Activated CD8-positive, alpha-beta T cell treated with anti-CD3 and anti-CD28 coated beads, Interleukin-2, amount 10 ng/mL, durations not matched to agents 7 days and 5 days (primary cell): Measurements from ENCODE around the gene CRTC1. TPM values are rescaled to one million over a fixed set of nuclear protein-coding genes. Genes with fewer than 3 reads are reported as not detected.

Experiments
- ATAC-seq: fragments of 150-1000 bp; cut with Tn5 transposase; one replicate; pipeline ENCODE4 v1.10.0; 2021; ENCODE audit warnings: moderate library complexity
- CTCF ChIA-PET: fragments of 350-600 bp; sonication (Branson Sonifier 250); formaldehyde crosslinking; loops from one replicate; lab custom pipeline; 2021; ENCODE audit warnings: antibody characterized with exemption; lab: Charles Lee
- POLR2A ChIA-PET: fragments of 350-600 bp; sonication (Branson Sonifier 250); formaldehyde crosslinking; loops from one replicate; lab custom pipeline; 2021; ENCODE audit warnings: antibody characterized with exemption; lab: Charles Lee
- DNase-seq: peaks from one replicate; pipeline ENCODE4 v3.0.0-alpha.2; 2020
- H3K27ac Mint-ChIP-seq: one replicate; pipeline ENCODE4 v1.8.0; 2021; ENCODE audit warnings: mild to moderate bottlenecking, mixed read lengths
- H3K27me3 Mint-ChIP-seq: one replicate; pipeline ENCODE4 v1.8.0; 2021; ENCODE audit warnings: low read depth, mixed read lengths
- H3K36me3 Mint-ChIP-seq: one replicate; pipeline ENCODE4 v1.8.0; 2021; ENCODE audit warnings: low read depth, mixed read lengths
- H3K4me1 Mint-ChIP-seq: one replicate; pipeline ENCODE4 v1.8.0; 2021; ENCODE audit warnings: low read depth, mixed read lengths
- H3K4me3 Mint-ChIP-seq: one replicate; pipeline ENCODE4 v1.8.0; 2021; ENCODE audit warnings: mild to moderate bottlenecking, mixed read lengths
- H3K9me3 Mint-ChIP-seq: one replicate; pipeline ENCODE4 v1.8.0; 2022; ENCODE audit warnings: mixed read lengths; ENCODE audit not compliant: insufficient read depth
- total RNA-seq, 2 experiments: library from RNA; stranded (reverse); gene quantifications; one replicate each; pipeline ENCODE4 v1.2.3, GENCODE V29; 2021

Gene CRTC1
- total RNA-seq, 2 experiments from 2014 or later: 7.0 to 8.0 TPM

DNA sequence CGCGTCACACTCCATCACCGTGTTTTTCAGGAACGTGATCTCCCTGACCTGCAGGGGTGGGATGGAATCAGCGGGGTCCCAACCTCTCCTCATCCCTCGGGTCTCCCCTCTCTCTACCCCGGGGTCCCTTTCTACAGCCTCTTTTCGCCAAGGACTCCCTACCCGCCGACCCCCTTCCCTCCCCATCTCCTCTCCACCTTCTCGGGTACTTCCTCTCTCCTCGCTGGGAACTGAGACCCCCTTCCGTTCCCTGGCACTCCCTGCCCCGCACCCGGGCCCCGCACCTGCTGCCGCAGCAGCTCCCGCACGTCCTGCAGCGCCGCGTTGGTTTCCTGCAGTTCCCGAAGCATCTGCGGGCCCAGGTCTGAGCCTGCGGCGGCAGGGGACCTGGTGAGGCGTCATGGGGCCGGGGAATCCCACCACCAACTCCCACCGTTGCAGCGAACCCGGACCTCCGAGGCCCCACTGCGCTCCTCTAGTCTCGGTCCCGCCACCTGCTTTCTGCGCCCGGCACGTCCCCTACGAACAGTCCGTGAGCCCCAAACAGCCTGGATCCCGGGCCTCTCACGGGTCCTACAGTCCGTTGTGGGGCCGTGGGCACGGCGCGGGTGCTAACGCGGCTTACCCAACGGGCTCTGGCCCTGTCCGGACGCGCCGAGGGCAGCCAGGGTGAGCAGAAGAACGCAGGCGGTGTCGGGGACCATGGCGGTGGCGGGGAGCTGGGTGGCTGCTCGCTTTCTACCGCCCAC lies 107.3 kb downstream of the CRTC1 start, which contains the start of gene COMP:
Gene COMP (minus strand): TSS at position 740 of the 749 bp plus-strand sequence. CDS start 36 bp downstream, at position 704.
- DNase-seq: no peak
- Mint-ChIP-seq H3K36me3 (peaks cover 5% of the 10 kb centered on the region), H3K4me3 (no peak within 1 kb of the TSS), H3K9me3 (no peaks in the 10 kb centered on the region), H3K4me1 (peaks cover 23% of the 10 kb centered on the region), H3K27me3 (peaks cover 79% of the 10 kb centered on the region), H3K27ac (no peak within 1 kb of the TSS)
- no peak for ATAC-seq
- ChIA-PET POLR2A (no interaction called here), CTCF (interaction anchor here (1.2 kb wide), 1 partner anchor 56 kb away, joined by 3 read pairs; no protein-coding TSS in a partner anchor)

DNA sequence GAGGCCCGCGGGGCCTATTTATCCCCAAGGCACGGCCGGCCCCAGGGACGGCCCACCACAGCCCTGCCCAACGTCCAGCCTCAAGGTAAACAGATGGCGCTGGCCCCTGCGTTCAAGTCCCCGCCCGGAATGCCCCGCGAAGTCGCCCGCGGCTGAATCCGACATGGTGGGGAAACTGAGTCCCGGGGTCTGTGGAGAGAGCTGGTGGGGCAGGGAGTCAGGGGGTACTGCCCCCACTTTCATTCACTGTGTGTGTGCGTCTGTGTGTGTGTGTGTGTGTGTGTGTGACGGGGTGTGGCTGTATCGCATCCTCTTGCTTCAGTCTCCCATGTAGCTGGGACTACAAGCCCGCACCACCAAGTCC lies 107.8 kb downstream of the CRTC1 start:
- ChIA-PET CTCF (interaction anchor here (1.2 kb wide), 1 partner anchor 56 kb away, joined by 3 read pairs; no protein-coding TSS in a partner anchor), POLR2A (no interaction called here)
- no peak overlapping the region for H3K4me3 Mint-ChIP-seq
- peaks cover 5% of the 10 kb centered on the region for H3K36me3 Mint-ChIP-seq
- H3K27ac Mint-ChIP-seq: no peak overlapping the region
- ATAC-seq (no peak), DNase-seq (no peak)
- no peaks in the 10 kb centered on the region for H3K9me3 Mint-ChIP-seq
- H3K27me3 Mint-ChIP-seq: peaks cover 77% of the 10 kb centered on the region
- H3K4me1 Mint-ChIP-seq: peaks cover 19% of the 10 kb centered on the region

DNA sequence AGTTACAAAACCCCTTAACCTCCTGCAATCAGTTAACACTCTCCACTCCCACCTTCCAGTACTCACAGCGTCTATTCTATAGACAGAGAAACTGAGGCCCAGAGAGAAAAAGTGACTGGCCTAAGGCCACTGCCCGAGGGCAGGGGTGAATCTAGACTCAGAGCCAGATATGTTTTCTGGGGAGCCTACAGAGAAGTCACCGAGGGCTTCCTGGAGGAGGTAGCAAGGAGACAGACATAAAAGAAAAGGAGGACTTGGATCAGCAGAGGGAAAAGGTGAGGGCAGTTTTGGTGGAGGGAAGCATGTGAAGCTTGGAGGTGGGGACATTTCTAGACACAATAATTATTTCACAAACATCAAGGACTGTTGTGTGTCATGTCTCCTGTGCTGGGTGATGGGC lies 109.2 kb downstream of the CRTC1 start:
- ATAC-seq: no peak
- Mint-ChIP-seq H3K9me3 (no peaks in the 10 kb centered on the region), H3K27me3 (peaks cover 70% of the 10 kb centered on the region), H3K36me3 (no peaks in the 10 kb centered on the region), H3K27ac (no peak overlapping the region), H3K4me1 (peaks cover 13% of the 10 kb centered on the region), H3K4me3 (no peak overlapping the region)
- ChIA-PET CTCF (interaction anchor here (0.6 kb wide), 1 partner anchor 228 kb away, joined by 3 read pairs; no protein-coding TSS in a partner anchor), POLR2A (interaction anchor here (0.6 kb wide), 1 partner anchor 310 kb away, joined by 4 read pairs; no protein-coding TSS in a partner anchor)
- no peak for DNase-seq

DNA sequence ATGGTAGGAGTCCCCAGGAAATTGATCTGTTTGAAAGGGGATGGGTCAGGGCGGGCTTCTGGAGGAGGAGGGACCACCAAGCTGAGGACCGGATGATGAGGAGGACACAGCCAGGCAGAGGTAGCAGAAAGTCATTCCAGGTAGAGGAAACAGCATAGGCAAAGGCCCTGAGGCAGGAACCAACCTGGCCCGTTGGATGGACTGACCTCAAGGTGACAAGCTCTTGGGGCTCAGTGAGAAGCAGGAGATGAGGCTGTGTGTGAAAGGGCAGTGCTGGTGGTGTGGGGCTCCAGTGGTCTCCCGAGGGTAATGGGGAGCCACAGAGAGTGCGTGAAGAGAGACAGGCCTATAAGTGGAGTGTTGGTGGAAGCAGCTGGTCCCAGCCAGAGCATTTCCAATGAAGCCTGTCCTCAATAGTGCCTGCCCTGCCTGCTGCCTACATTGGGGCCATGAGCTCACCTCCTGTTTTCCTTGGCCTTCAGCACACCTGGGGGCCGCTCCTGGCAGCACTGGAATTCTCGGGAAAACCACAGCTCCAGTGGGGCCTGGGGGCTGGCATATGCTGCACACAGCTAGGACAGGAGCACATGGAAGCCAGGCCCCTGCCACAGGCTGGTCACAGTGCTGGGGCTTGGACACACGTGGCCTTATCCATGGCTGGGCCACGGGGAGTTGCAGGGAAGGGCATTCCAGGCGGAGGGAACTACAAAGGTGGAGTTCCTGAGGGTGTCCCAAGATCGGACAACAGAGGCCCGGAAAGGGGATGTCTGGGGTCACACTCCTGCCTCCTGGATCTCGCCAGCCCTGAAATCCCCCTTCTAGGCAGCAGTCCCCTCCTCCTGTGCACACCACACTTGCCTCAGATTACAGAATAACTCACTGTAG lies 109.9 kb downstream of the CRTC1 start:
- Mint-ChIP-seq H3K4me3 (no peak overlapping the region), H3K36me3 (no peaks in the 10 kb centered on the region), H3K4me1 (peaks cover 13% of the 10 kb centered on the region), H3K27ac (no peak overlapping the region), H3K27me3 (peaks cover 62% of the 10 kb centered on the region), H3K9me3 (no peaks in the 10 kb centered on the region)
- ATAC-seq (no peak), DNase-seq (no peak)
- ChIA-PET POLR2A (no interaction called here), CTCF (interaction anchor here (0.6 kb wide), 1 partner anchor 228 kb away, joined by 3 read pairs; no protein-coding TSS in a partner anchor)

DNA sequence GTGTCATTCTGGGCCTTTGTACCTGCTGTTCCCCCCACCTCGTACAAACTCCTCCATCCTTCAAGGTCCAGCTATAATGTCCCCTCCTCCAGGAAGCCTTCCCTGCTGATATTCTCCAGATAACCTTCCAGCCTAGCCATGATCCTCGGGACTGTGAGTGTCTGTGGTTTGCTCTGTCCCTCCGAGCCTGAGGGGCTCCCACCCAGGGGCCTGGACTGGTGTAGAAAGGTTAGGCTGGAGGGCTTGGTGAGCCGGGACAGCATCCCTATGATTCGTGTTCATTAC lies 110.5 kb downstream of the CRTC1 start:
- Mint-ChIP-seq H3K36me3 (no peaks in the 10 kb centered on the region), H3K27me3 (peaks cover 59% of the 10 kb centered on the region), H3K4me1 (peaks cover 9% of the 10 kb centered on the region), H3K9me3 (no peaks in the 10 kb centered on the region), H3K27ac (no peak overlapping the region), H3K4me3 (no peak overlapping the region)
- no peak for ATAC-seq
- ChIA-PET CTCF (no interaction called here), POLR2A (no interaction called here)
- no peak for DNase-seq

DNA sequence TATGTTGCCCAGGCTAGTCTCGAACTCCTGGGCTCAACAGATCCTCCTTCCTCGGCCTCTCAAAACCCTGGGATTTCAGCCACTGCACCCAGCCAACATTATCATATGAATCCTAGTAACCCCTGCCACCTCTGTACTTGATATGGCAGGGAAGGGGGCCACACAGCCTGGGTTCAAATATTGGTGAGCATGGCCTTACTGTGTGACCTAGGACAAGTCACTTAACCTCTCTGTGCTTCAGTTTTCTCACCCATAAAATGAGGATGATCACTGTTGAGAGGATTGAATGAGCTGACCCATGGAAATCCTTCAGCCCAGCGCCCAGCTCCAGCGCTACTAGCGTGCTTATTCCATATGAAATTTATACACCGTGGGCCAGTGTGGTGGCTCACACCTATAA lies 111.2 kb downstream of the CRTC1 start:
- ATAC-seq: no peak
- POLR2A ChIA-PET: no interaction called here
- Mint-ChIP-seq H3K9me3 (no peaks in the 10 kb centered on the region), H3K27ac (no peak overlapping the region), H3K27me3 (peaks cover 53% of the 10 kb centered on the region), H3K36me3 (no peaks in the 10 kb centered on the region), H3K4me3 (no peak overlapping the region), H3K4me1 (peaks cover 7% of the 10 kb centered on the region)
- CTCF ChIA-PET: no interaction called here
- DNase-seq: no peak

DNA sequence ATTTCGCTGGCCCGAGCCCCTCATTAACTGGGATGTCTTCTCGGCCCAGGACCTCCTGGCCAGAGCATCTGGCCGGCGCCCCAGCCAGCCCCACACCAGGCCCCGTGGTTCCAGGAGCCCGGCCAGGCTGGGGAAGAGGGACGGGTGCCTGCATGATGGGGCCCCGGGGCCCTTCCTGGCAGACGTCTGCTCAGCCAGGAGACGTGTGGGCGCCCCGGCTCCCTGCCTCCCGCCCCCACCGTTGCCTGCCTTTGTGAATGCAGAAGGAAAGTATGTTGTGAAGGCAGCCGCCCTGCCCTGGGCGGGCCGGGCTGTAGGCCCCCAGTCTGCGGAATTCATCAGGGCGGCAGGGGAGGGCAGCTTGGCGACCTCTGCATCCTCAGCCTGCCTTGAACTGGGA lies 112.1 kb downstream of the CRTC1 start:
- Mint-ChIP-seq H3K36me3 (no peaks in the 10 kb centered on the region), H3K27ac (no peak overlapping the region), H3K4me1 (peaks cover 3% of the 10 kb centered on the region), H3K27me3 (peaks cover 46% of the 10 kb centered on the region), H3K9me3 (no peaks in the 10 kb centered on the region), H3K4me3 (no peak overlapping the region)
- ChIA-PET POLR2A (no interaction called here), CTCF (no interaction called here)
- peak; percentile 34 for ATAC-seq
- no peak for DNase-seq

DNA sequence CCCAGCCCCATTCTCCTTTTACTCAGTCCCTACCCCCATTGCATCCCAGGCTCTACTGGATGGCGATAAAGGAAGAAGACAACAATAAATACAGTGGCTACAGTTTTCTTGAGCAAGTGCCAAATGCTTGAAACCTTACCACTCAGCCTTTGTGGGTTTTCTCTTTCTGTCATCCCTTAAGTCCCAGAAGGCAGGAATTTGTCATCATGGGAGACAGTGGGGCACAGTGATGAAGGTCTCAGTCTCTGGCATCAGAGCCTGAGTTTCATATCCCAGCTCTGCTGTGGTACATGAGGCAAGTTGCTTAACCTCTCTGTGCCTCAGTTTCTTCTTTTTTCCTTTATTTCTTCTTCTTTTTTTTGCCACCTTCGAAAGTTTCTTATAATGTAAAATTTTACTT lies 112.8 kb downstream of the CRTC1 start:
- Mint-ChIP-seq H3K36me3 (no peaks in the 10 kb centered on the region), H3K4me3 (no peak overlapping the region), H3K4me1 (no peaks in the 10 kb centered on the region), H3K27me3 (peaks cover 39% of the 10 kb centered on the region), H3K27ac (no peak overlapping the region), H3K9me3 (no peaks in the 10 kb centered on the region)
- POLR2A ChIA-PET: no interaction called here
- ATAC-seq (no peak), DNase-seq (no peak)
- CTCF ChIA-PET: no interaction called here

DNA sequence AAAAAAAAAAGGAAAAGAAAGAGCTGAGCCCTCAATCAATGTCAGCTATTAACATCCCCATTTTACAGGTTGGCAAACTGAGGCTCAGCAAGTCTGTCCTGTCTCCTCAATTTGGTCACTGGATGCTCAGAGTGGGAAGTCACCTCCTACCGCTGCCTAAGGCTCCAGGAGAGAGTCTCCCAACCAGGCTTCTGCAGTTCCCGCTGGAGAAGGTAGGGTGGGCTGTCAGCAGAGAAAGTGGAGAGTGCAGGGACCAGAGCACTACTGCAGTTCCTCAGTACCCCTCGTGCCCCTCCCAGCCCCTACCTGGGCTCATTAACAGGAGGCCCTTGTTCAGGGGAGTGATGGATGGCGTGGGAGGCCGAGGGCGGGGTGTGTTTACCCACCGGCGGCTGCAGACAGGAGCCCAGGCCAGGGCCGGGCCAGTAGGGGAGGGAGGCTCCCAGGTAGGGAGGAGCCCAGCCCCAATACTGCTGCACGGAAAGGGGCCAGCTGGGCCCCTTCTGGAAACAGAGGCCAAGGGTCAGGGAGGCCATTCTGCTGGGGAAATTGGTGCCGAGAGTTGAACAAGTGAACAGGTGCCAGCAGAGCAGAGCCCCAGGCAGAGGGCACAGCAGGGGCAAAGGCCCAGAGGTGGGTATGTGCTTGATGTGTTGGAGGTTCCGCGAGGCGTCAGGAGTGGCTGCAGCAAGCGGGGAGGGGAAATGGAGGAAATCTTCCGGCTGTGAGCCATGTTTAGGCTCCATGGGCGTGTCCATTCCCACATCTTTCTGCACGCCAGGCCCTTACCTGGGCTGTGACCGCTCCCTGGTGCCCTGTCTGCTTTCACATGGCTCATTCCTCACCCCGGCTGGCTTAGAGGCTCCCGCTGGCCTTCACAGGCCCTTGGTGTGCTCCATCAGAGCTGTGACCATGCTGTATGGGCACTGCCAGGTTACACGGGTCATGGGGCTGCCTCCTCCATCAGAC lies 115.2 kb downstream of the CRTC1 start:
- POLR2A ChIA-PET: no interaction called here
- CTCF ChIA-PET: interaction anchor here (1.2 kb wide), 1 partner anchor 15 kb away, joined by 3 read pairs; no protein-coding TSS in a partner anchor
- H3K4me3 Mint-ChIP-seq: no peak overlapping the region
- DNase-seq (no peak), ATAC-seq (no peak)
- no peaks in the 10 kb centered on the region for H3K36me3 Mint-ChIP-seq
- H3K4me1 Mint-ChIP-seq: no peaks in the 10 kb centered on the region
- H3K27ac Mint-ChIP-seq: no peak overlapping the region
- no peaks in the 10 kb centered on the region for H3K9me3 Mint-ChIP-seq
- H3K27me3 Mint-ChIP-seq: peaks cover 19% of the 10 kb centered on the region

DNA sequence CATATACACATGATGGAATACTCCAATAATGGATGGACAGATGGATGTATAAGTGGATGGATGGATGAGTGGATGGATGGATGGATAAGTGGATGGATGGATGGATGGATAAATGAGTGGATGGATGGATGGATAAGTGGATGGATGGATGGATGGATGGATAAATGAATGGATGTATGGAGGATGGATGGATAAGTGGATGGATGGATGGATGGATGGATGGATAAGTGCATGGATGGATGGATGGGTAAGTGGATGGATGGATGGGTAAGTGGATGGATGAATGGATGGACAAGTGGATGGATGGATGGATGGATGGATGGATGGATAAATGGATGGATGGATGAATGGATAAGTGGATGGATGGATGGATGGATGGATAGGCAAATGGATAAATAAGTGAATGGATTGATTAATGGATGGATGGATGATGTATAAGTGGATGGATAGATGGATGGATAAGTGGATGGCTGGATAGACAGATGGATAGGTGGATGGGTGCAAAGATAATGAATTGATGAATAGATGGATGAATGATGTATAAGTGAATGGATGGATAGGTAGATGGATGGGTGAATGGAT lies 116.0 kb downstream of the CRTC1 start:
- CTCF ChIA-PET: no interaction called here
- Mint-ChIP-seq H3K4me3 (no peak overlapping the region), H3K4me1 (no peaks in the 10 kb centered on the region), H3K9me3 (no peaks in the 10 kb centered on the region), H3K27me3 (peaks cover 14% of the 10 kb centered on the region), H3K27ac (no peak overlapping the region), H3K36me3 (no peaks in the 10 kb centered on the region)
- POLR2A ChIA-PET: no interaction called here
- ATAC-seq (no peak), DNase-seq (no peak)

DNA sequence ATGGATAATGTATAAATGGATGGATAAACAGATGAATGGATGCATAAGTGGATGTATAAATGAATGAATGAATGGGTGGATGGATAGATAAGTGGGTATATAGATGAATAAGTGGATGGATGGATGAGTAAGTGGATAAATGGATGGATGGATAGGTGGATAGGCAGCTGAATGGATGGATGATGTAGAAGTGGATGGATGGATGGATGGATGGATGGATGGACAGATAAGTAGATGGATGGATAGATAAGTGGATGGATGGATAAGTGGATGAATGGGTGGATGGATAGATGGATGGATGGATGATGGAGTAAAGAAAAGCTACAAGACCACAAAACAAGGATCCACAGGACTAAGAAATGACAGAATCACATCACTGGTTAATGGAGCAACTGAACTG lies 116.6 kb downstream of the CRTC1 start:
- Mint-ChIP-seq H3K4me1 (no peaks in the 10 kb centered on the region), H3K4me3 (no peak overlapping the region), H3K9me3 (no peaks in the 10 kb centered on the region), H3K36me3 (no peaks in the 10 kb centered on the region), H3K27me3 (peaks cover 9% of the 10 kb centered on the region), H3K27ac (no peak overlapping the region)
- ChIA-PET POLR2A (no interaction called here), CTCF (no interaction called here)
- ATAC-seq (no peak), DNase-seq (no peak)
